Peyer's patch (tissue), 4 donors: ENCODE results near the gene KIN.

Experiments
- CTCF ChIP-seq, 6 experiments: fragments of 450-650 bp in 4 of 6; fragments of 200-600 bp in 2 of 6; sonication (generic) in 1 of 6; IDR thresholded peaks; one replicate each; pipeline ENCODE4 v1.5.1; 2017 to 2019; ENCODE audit warnings: antibody characterized with exemption in 6 of 6, mild to moderate bottlenecking in 3 of 6, moderate library complexity in 1 of 6
- POLR2A ChIP-seq, 2 donors: fragments of 450-650 bp; IDR thresholded peaks; one replicate each; pipeline ENCODE4 v1.5.1; 2017; ENCODE audit warnings: antibody characterized with exemption in 2 of 2, mild to moderate bottlenecking in 2 of 2, moderate library complexity in 2 of 2

- TF ChIP-seq CTCF (IDR thresholded peaks at IDR 0.05): no peak
- no peak for TF ChIP-seq POLR2A (IDR thresholded peaks at IDR 0.05)
Measured at GRCh38 chr10:7755103-7755502, 32.7 kb downstream of the KIN start.
